Pulmonary artery endothelial cell (primary cell): Measurements from ENCODE around the gene ZNF567. TPM values are rescaled to one million over a fixed set of nuclear protein-coding genes. Genes with fewer than 3 reads are reported as not detected.

Experiments
- DNase-seq: peaks from one replicate; pipeline ENCODE4 v3.0.0-alpha.2; 2011; ENCODE audit warnings: low read depth, low spot score
- total RNA-seq: library from RNA; depleted of rRNA; stranded (reverse); fragments of >200 nt; gene quantifications from 2 replicates; pipeline ENCODE4 v1.2.3, GENCODE V29; 2014

The ZNF567 gene
- total RNA-seq, 1 donor from 2014 or later, result 4.2 TPM

- no peak for DNase-seq
Measured at GRCh38 chr19:36750066-36750691, 62.8 kb downstream of the ZNF567 start.

Other genes starting within 250 kb of the ZNF567 start
- gene ZNF566, start 198.1 kb upstream of the ZNF567 start, total RNA-seq, result 6.1 and 13.1 TPM in 2 replicates
- gene ZNF260, start 159.3 kb upstream of the ZNF567 start, total RNA-seq, result 8.2 and 13.9 TPM in 2 replicates
- gene ZNF529, start 114.3 kb upstream of the ZNF567 start, total RNA-seq, result 6.7 and 8.7 TPM in 2 replicates
- 6.5 and 9.1 TPM in 2 replicates for gene ZNF382, start 82.3 kb upstream of the ZNF567 start, total RNA-seq
- 6.7 and 11.2 TPM in 2 replicates for gene ZNF461, start 20.8 kb upstream of the ZNF567 start, total RNA-seq
- gene ZNF850, start 85.2 kb downstream of the ZNF567 start, total RNA-seq, result 3.8 and 5.5 TPM in 2 replicates
- 6.7 and 10.1 TPM in 2 replicates for gene ZNF790, start 150.8 kb downstream of the ZNF567 start, total RNA-seq
- 2.1 and 2.4 TPM in 2 replicates for gene ZNF345, start 163.3 kb downstream of the ZNF567 start, total RNA-seq
- 1.3 and 2.5 TPM in 2 replicates for gene ZNF829, start 228.7 kb downstream of the ZNF567 start, total RNA-seq
- 12.1 and 13.3 TPM in 2 replicates for gene ZNF568, start 228.7 kb downstream of the ZNF567 start, total RNA-seq